Tibial artery (tissue), 4 donors: ENCODE measurements around the gene KCTD13.

Experiments
- DNase-seq, 2 donors: peaks; one replicate each; pipeline ENCODE4 v3.0.0-alpha.2; 2019
- H3K27ac ChIP-seq, 2 donors: fragments of 200-600 bp; sonication (generic) in 1 of 2; 1 replicate in 1 of 2; 2 replicates in 1 of 2; pipeline ENCODE4 v1.5.1; 2018 to 2019; ENCODE audit warnings: mild to moderate bottlenecking in 1 of 2
- H3K27me3 ChIP-seq, 2 donors: fragments of 200-600 bp; sonication (generic) in 1 of 2; one replicate each; pipeline versions ENCODE4 v1.5.1 to v1.6.0; 2016 to 2019
- H3K36me3 ChIP-seq, 3 donors: fragments of 200-600 bp; sonication (generic) in 2 of 3; one replicate each; pipeline ENCODE4 v1.5.1; 2016 to 2019; ENCODE audit warnings: mild to moderate bottlenecking in 2 of 3
- H3K4me1 ChIP-seq, 4 donors: fragments of 200-600 bp; sonication (generic) in 2 of 4; 1 replicate in 3 of 4; 2 replicates in 1 of 4; pipeline ENCODE4 v1.5.1; 2016 to 2019
- H3K4me3 ChIP-seq, 2 donors: fragments of 200-600 bp; sonication (generic) in 1 of 2; 1 replicate in 1 of 2; 2 replicates in 1 of 2; pipeline ENCODE4 v1.5.1; 2018 to 2019; ENCODE audit warnings: mild to moderate bottlenecking in 2 of 2
- H3K9me3 ChIP-seq, 3 donors: fragments of 200-600 bp; sonication (generic) in 1 of 3; one replicate each; pipeline ENCODE4 v1.5.1; 2016 to 2019
- intact Hi-C: fragments of 100-400 bp; cut with DNase I; formaldehyde crosslinking; loops from one replicate; pipeline ENCODE4 v1.15.0; 2023; ENCODE audit warnings: low total_unique reads
- TF ChIP-seq, protein P1 (sequence below), 2 experiments: fragments of 200-600 bp in 1 of 2; fragments of 450-650 bp in 1 of 2; IDR thresholded peaks; one replicate each; pipeline ENCODE4 v1.5.1; 2017 to 2019; ENCODE audit warnings: antibody characterized with exemption in 2 of 2, mild to moderate bottlenecking in 1 of 2, moderate library complexity in 1 of 2

KCTD13 gene

GRCh38 chr16:29863669-29863984 is 62.4 kb downstream of the KCTD13 start:
- Histone ChIP-seq H3K4me3 (peak overlapping the region; percentile 59 to 68), H3K4me1 (peaks cover 0 to 32% (median 23%) of the 10 kb centered on the region in 4 donors), H3K9me3 (no peaks in the 10 kb centered on the region), H3K36me3 (peaks cover 16 to 26% (median 25%) of the 10 kb centered on the region in 3 donors), H3K27me3 (no peaks in the 10 kb centered on the region), H3K27ac (peak overlapping the region; percentile 74 to 89)
- DNase-seq: no peak
- TF ChIP-seq, protein P1, sequence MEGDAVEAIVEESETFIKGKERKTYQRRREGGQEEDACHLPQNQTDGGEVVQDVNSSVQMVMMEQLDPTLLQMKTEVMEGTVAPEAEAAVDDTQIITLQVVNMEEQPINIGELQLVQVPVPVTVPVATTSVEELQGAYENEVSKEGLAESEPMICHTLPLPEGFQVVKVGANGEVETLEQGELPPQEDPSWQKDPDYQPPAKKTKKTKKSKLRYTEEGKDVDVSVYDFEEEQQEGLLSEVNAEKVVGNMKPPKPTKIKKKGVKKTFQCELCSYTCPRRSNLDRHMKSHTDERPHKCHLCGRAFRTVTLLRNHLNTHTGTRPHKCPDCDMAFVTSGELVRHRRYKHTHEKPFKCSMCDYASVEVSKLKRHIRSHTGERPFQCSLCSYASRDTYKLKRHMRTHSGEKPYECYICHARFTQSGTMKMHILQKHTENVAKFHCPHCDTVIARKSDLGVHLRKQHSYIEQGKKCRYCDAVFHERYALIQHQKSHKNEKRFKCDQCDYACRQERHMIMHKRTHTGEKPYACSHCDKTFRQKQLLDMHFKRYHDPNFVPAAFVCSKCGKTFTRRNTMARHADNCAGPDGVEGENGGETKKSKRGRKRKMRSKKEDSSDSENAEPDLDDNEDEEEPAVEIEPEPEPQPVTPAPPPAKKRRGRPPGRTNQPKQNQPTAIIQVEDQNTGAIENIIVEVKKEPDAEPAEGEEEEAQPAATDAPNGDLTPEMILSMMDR (IDR thresholded peaks at IDR 0.05): no peak
- intact Hi-C loops: loop anchor here (5.0 kb wide), 2 partner anchors 36 to 144 kb away; no protein-coding TSS in a partner anchor

GRCh38 chr16:29862884-29863668 is 63.0 kb downstream of the KCTD13 start, which contains the start of gene CDIPT:
TSS of gene CDIPT (minus strand) at chr16:29863226. CDS start at chr16:29862857, 369 bp downstream.
- H3K36me3 ChIP-seq: peaks cover 16 to 32% (median 30%) of the 10 kb centered on the region in 3 donors
- peak; percentile 93 to 97 for DNase-seq
- intact Hi-C loops: loop anchor here (5.0 kb wide), 2 partner anchors 36 to 144 kb away; no protein-coding TSS in a partner anchor
- H3K9me3 ChIP-seq: no peaks in the 10 kb centered on the region
- TF ChIP-seq, protein P1 (IDR thresholded peaks at IDR 0.05): peak; percentile 45 to 80
- peak within 1 kb of the TSS; percentile 74 to 89 for H3K27ac ChIP-seq
- no peaks in the 10 kb centered on the region for H3K27me3 ChIP-seq
- H3K4me1 ChIP-seq: peaks cover 0 to 33% (median 25%) of the 10 kb centered on the region in 4 donors
- H3K4me3 ChIP-seq: peak within 1 kb of the TSS; percentile 59 to 68

DNA sequence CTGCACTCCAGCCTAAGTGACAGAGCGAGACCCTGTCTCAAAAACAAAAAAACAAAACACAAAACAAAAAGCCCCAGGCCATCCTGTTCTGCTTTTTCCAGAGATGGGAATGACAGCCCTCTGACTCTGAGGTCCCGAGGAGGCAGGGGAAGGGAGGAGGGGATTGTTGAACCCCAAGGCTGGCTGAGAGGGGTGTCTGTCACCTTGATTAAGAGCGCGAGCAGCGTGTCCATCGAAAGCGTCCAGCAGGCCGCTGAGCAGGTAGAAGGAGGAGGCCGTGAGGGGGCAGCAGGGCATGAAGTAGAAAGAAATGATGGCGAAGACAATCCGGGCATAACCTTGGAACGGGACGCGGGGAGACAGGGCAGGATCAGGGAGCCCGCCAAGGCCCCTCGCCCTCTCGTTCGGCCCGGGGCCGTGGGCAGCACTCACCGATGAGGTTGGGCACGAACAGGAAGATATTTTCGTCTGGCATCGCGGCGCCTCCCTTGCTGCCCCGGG is 63.6 kb downstream of the KCTD13 start:
- H3K27me3 ChIP-seq: no peaks in the 10 kb centered on the region
- DNase-seq: no peak
- H3K9me3 ChIP-seq: no peaks in the 10 kb centered on the region
- H3K4me1 ChIP-seq: peaks cover 0 to 33% (median 25%) of the 10 kb centered on the region in 4 donors
- H3K4me3 ChIP-seq: peak overlapping the region; percentile 59 to 68
- H3K36me3 ChIP-seq: peaks cover 16 to 32% (median 30%) of the 10 kb centered on the region in 3 donors
- intact Hi-C loops: loop anchor here (5.0 kb wide), 2 partner anchors 35 to 145 kb away; no protein-coding TSS in a partner anchor
- H3K27ac ChIP-seq: peak overlapping the region; percentile 74 to 89
- TF ChIP-seq, protein P1 (IDR thresholded peaks at IDR 0.05): no peak

DNA sequence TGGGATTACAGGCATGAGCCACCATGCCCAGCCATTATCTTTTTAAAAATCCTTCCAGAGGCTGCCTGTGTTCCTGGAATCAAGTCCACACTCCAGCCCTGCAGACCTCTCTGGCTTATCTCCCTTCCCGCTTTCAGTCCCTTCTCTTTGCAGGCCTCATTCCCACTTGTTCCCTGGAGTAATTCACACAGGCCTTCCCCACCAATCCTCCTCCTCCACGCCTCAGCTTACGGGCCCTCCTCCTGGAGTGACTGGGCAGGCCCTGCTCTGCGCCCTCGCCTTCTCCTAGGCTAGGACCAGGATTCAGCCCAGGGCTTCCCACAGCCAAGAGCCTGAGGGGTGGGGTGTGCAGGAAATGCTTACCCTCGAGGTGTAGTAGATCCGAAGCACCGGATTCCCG is 65.8 kb downstream of the KCTD13 start:
- Histone ChIP-seq H3K9me3 (no peaks in the 10 kb centered on the region), H3K36me3 (peaks cover 16 to 32% (median 30%) of the 10 kb centered on the region in 3 donors), H3K4me3 (no peak overlapping the region), H3K4me1 (peaks cover 0 to 33% (median 25%) of the 10 kb centered on the region in 4 donors), H3K27ac (no peak overlapping the region), H3K27me3 (no peaks in the 10 kb centered on the region)
- TF ChIP-seq, protein P1 (IDR thresholded peaks at IDR 0.05): no peak
- DNase-seq: no peak
- intact Hi-C loops: loop anchor here (5.0 kb wide), 2 partner anchors 33 to 147 kb away; no protein-coding TSS in a partner anchor

DNA sequence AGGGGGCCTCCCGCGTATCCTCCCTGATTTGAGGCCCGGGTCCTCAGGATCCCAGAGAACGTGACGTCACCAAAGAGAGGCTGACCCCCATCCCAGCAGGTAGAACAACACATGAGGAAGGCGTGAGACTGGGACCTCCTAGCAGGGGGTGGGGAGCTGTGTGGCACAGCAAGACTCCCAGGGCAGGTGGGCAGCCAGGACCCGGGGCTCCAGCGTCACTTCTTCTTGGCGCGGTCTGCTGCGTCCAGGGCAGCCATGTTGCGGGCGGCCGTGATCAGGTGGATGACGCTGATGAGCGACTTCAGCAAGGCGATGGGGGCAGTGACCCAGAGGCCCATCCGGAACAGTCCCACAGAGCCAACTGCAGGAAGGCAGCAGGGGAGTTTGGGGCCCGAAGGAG is 67.1 kb downstream of the KCTD13 start:
- Histone ChIP-seq H3K27ac (peak overlapping the region; percentile 53 to 54), H3K4me1 (peaks cover 0 to 33% (median 25%) of the 10 kb centered on the region in 4 donors), H3K27me3 (no peaks in the 10 kb centered on the region), H3K4me3 (no peak overlapping the region), H3K36me3 (peaks cover 16 to 32% (median 30%) of the 10 kb centered on the region in 3 donors), H3K9me3 (no peaks in the 10 kb centered on the region)
- TF ChIP-seq, protein P1 (IDR thresholded peaks at IDR 0.05): no peak
- DNase-seq: no peak
- intact Hi-C loops: no loop called here
